Measurements from ENCODE around the gene HPS4.

The HPS4 gene

DNA sequence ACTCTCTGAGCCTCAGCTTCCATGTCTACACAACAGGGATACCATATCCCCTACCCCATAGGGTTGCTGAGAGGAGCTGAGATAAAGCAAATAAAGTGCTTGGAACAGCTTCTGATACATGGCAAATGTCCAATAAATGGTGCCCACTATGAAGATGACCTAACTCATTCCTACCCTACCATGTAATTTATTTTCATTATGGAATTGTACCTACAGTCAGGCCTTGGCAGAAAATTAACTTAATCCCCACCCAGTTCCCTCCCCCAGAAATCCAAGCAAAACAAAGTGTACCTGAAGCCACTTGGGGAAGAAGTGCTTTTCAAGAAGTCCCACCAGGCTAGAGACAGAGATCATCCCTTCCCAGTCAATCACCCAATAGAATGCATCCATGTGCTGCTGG is 10.9 kb upstream of the HPS4 start:
- no peak for DNase-seq

DNA sequence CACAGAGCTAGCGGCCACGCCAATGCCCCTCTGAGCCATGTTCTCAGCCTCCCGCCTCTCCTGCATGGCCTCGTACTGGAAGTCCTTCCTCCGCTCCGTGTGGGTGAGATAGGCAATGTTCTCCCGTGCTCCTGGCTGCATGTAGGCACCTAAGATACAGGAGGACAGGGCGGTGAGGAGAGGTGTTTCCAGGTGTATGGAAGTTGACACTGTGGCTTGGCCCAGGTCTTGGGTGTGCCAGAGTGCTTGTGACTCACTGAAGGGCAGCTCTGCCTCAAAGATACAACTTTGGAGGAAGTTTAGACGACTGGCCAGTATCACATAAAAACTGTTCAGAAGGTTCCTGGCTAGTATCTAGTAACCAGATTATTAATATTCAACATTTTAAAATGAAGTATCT is 8.6 kb upstream of the HPS4 start:
- no peak for DNase-seq

GRCh38 chr22:26489447-26490036 is 6.0 kb upstream of the HPS4 start:
- DNase-seq: no peak

GRCh38 chr22:26487996-26488395 is 4.4 kb upstream of the HPS4 start:
- no peak for DNase-seq

GRCh38 chr22:26486394-26486793 is 2.8 kb upstream of the HPS4 start:
- no peak for DNase-seq

- no peak for DNase-seq
Observed at GRCh38 chr22:26485806-26486390, 2.3 kb upstream of the HPS4 start.

GRCh38 chr22:26485013-26485412 is 1.4 kb upstream of the HPS4 start:
- no peak for DNase-seq

DNA sequence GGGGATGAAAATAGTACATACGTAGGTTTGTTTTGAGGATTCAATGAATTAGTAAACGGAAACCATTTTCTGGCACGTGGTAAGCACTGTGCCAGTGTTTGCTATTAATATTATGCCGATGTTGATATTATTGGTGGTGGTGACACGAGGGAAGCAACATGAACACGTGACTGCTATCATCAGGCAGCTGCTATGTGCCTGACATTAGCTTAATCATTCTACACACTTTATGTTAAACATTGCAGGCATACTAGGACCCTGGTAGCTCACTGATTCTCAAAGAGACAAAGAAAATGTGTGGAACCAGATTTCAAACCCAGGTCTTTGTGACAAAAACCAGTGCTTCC is 750 bp upstream of the HPS4 start:
- no peak for DNase-seq

DNA sequence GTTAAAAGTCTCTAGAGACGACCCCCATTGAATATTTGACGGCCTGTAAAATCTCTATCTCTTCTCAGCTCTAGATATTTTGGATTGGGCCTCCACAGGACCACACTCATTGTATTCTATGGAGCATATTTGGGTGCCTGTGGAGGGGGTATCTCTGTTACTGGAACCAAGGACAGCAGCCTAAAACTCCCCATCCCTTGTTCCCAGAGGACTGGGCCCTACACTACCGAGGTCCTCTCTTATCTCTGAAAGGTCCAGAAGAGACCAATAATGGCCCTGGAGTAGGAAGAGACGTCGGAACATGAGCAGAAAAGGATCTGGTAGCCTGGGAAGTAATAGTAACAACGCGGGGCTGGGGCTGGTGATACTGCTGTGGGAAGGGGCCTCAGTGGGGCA is 542 bp downstream of the HPS4 start:
- no peak for DNase-seq

GRCh38 chr22:26482161-26482560 is 1.4 kb downstream of the HPS4 start:
- DNase-seq: no peak

DNA sequence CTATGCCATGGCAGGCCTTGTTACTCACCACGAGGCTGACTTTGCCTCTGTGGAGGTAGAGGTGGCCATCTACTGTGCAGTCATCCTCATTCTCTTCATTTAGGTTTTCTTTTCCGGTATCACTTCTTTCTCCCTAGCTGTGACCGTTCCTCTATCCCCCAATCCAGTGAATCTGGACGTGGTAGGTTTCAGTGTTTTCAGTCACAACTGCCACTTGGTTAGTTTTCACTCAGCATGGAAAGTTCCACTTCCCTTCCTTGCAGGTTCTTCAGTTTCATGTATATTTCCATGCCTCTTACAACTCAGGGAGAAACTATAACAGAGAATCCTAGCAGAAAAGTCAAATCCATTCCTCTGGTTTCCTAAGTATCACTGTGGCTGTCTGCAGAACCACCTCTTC is 1.9 kb downstream of the HPS4 start:
- DNase-seq: no peak

- DNase-seq: no peak
Observed at GRCh38 chr22:26481112-26481693, 2.4 kb downstream of the HPS4 start.

- no peak for DNase-seq
Observed at GRCh38 chr22:26480611-26480932, 3.0 kb downstream of the HPS4 start.

DNA sequence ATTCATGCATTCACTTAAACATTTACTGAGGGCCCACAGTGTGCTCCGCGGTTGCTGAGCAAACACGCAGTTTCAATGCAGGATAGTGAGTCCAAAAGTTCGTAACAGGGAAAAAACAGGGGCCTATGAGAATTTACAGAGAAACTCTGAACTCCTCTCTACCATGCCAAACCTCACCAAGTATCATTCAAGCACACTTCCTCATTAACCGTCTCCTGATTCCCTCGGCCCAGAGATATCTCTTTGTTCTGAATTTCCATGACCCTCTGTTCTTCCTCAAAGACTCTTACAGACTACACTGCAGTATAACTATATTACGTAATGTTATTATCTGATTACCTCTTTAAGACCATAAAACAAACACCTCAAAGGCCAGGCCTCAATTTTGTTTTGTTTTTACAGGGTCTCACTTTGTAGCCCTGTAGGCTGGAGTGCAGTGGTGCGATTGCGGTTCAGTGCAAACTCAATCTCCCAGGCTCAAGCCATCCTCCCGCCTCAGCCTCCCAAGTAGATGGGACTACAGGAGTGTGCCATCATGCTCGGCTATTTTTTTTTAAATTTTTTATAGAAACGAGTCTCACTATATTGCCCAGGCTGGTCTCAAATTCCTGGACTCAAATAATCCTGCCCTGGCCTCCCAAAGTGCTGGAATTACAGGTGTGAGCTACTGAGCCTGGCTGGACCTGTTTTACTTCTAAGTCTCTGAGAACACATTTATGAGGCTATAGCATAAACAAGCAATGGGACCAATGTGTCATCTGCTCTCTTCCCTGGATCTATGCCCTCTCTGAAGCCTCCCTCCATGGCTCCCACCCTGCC is 3.6 kb downstream of the HPS4 start:
- no peak for DNase-seq

GRCh38 chr22:26479043-26479791 is 4.4 kb downstream of the HPS4 start:
- DNase-seq: no peak

- DNase-seq: no peak
Observed at GRCh38 chr22:26477341-26477731, 6.2 kb downstream of the HPS4 start.

DNA sequence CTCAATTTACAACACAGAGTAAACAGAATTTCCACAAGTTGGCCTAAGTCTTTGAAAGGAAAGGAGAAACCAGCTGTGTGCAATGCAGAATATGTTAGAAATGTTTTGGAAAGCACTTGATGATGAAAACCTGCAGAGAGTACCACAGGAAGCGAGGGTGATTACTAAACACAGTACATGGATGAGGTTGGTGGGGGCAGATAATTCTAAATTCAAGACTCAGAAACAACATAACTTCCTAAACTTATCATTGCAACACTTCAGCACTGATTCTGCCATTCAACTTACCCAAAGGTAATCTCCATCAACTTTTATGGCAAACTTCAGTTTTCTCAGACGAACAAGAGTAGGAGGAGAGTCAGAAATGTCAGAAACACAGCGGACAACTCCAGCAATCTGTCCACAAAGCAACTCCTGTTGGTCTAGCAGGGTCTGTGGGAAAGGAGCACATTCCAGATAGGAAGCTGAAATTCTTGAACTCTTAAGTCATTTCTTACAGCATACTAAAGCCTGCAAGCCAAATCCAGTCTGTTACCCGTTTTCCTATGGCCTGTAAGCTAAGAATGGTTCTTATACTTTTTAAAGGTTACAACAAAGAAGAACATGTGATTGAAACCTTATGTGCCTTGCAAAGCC is 6.8 kb downstream of the HPS4 start:
- DNase-seq: no peak

DNA sequence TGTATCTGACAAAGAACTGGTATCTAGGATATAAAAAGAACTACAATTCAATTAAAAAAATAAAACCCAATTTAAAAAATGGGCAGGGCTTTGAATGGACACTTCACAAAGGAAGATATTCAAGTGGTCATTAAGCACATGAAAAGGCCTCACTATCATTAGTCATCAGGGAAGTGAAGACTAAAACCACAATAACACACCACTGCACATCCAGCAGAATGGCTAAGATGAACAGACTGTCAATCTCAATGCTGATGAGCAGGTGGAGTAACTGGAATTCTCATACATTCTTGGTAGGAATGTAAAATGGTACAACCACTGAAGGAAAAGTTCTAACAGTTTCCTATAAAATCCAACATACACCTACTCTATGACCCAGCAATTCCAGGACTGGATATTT is 8.9 kb downstream of the HPS4 start:
- DNase-seq: no peak

- no peak for DNase-seq
Observed at GRCh38 chr22:26471522-26471921, 12.1 kb downstream of the HPS4 start.

DNA sequence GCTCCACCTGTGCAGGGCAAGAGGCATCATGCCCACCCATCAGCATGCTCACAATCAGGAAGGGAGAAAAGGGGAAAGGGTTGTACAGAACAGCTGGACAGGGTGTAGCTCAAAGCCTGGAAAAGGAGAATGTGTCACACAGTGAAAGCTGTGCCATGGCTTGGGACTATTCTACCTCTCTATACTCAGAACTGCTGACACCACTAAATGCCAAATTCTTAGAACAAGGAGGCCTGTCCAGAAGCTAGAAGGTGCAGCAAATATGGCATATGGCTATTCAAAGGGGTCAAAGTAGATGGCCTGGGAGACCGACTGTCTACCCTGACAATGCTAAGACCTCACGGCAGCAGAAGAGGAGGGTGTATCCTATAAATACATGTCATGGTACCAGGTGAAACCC is 12.8 kb downstream of the HPS4 start:
- no peak for DNase-seq

- no peak for DNase-seq
Observed at GRCh38 chr22:26466196-26466595, 17.4 kb downstream of the HPS4 start.

GRCh38 chr22:26464312-26464711 is 19.3 kb downstream of the HPS4 start:
- DNase-seq: no peak

DNA sequence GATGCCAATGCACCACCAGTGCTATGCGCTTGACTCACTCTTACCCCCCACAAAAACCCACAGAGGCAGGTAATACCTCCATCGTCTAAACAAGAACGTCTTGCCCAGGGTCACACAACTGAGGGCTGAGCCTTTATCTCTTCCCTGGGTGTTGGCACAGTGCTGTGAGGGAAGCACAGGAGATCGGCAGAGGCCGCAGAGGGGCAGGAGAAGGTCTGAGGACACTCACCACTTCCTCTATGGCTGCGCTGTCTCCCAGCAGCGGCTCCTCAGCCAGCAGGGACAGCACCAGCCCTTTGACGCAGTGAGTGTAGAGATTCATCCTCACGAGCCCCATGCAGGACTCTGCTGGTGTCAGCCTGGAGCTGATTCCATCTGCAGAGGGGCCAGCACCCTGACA is 19.9 kb downstream of the HPS4 start:
- no peak for DNase-seq
